ENCODE measurements around the gene LRP1B.

DNA sequence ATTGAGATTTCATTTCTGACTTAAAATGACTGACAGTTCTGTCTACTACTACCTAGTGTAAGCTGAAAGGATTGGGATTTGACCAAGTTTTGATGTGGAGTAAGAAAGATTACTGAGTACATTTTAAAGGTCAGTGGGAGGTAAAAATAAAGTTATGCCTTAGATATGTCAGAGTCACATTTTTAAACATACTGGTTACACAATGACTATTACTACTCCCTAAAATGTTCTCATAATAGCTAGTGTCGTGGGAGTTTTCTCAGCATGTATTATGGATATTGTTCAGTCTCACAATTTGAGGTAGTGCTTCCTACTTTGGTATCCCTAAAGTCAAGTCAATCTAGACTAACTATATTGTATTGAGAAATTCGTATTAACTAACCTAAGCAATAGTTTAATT, 1092.5 kb downstream of the LRP1B start:
- TF ChIP-seq, protein P1, sequence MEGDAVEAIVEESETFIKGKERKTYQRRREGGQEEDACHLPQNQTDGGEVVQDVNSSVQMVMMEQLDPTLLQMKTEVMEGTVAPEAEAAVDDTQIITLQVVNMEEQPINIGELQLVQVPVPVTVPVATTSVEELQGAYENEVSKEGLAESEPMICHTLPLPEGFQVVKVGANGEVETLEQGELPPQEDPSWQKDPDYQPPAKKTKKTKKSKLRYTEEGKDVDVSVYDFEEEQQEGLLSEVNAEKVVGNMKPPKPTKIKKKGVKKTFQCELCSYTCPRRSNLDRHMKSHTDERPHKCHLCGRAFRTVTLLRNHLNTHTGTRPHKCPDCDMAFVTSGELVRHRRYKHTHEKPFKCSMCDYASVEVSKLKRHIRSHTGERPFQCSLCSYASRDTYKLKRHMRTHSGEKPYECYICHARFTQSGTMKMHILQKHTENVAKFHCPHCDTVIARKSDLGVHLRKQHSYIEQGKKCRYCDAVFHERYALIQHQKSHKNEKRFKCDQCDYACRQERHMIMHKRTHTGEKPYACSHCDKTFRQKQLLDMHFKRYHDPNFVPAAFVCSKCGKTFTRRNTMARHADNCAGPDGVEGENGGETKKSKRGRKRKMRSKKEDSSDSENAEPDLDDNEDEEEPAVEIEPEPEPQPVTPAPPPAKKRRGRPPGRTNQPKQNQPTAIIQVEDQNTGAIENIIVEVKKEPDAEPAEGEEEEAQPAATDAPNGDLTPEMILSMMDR (IDR thresholded peaks at IDR 0.05; ENCODE audit: low read length), result no peak
- no peak for TF ChIP-seq EZH2 (optimal IDR thresholded peaks at IDR 0.05; ENCODE audit: low read depth, low read length)
